Left lung (tissue), 10 donors: ENCODE data around the gene BRPF1. TPM values are rescaled to one million over a fixed set of nuclear protein-coding genes. Genes with fewer than 3 reads are reported as not detected.

Experiments used
- ATAC-seq: fragments of 200-7000 bp; cut with Tn5 transposase; one replicate; pipeline ENCODE4 v1.9.1; 2020; ENCODE audit warnings: moderate library complexity
- DNase-seq, 4 donors: peaks; one replicate each; pipeline ENCODE4 v3.0.0-alpha.2; 2013 to 2020
- H3K27ac ChIP-seq, 2 donors: fragments of 200-600 bp; sonication (generic) in 1 of 2; one replicate each; pipeline versions ENCODE4 v1.5.0 to v1.8.0; 2020 to 2021
- H3K27me3 ChIP-seq, 2 donors: fragments of 200-600 bp; sonication (generic) in 1 of 2; one replicate each; pipeline versions ENCODE4 v1.5.0 to v1.8.0; 2020 to 2021
- H3K36me3 ChIP-seq, 2 donors: fragments of 200-600 bp; sonication (generic) in 1 of 2; one replicate each; pipeline versions ENCODE4 v1.5.0 to v1.8.0; 2020 to 2021
- H3K4me1 ChIP-seq, 2 donors: fragments of 200-600 bp; one replicate each; pipeline ENCODE4 v1.8.0; 2021
- H3K4me3 ChIP-seq, 2 donors: fragments of 200-600 bp; sonication (generic) in 1 of 2; one replicate each; pipeline versions ENCODE4 v1.5.0 to v1.8.0; 2020 to 2021; ENCODE audit warnings: mild to moderate bottlenecking in 1 of 2
- H3K9me3 ChIP-seq, 2 donors: fragments of 200-600 bp; sonication (generic) in 1 of 2; one replicate each; pipeline versions ENCODE4 v1.5.0 to v1.8.0; 2020 to 2021
- intact Hi-C, 2 donors: fragments of 100-400 bp; cut with DNase I; formaldehyde crosslinking; loops; one replicate each; pipeline versions ENCODE4 v1.11.2 to v1.14.2; 2022
- polyA plus RNA-seq, 6 donors: library from polyadenylated mRNA; unstranded; fragments of 120-200 nt; gene quantifications; one replicate each; pipeline ENCODE4 v1.2.1, GENCODE V29; 2013; ENCODE audit not compliant: insufficient read length in 6 of 6
- total RNA-seq, 2 donors: library from RNA; stranded (reverse); fragmentation: NEBNext Ultra II Directional; extraction: Animal tissue kit (Norgen Biotek cat#: 25700); gene quantifications; one replicate each; pipeline ENCODE4 v1.2.1, GENCODE V29; 2021
- TF ChIP-seq, protein P1 (sequence below), 2 donors: fragments of 200-600 bp; sonication (generic) in 1 of 2; IDR thresholded peaks; one replicate each; pipeline versions ENCODE4 v1.5.0 to v1.8.0; 2021; ENCODE audit warnings: antibody characterized with exemption in 2 of 2
- donor health status: DM: no; HTN: yes; CAD: no.
- donor health status: DM: no; HTN: no; CAD: no.

Gene BRPF1
- total and polyA plus RNA-seq, 8 donors: 15.2 to 24.1 (median 21.9) TPM

DNA sequence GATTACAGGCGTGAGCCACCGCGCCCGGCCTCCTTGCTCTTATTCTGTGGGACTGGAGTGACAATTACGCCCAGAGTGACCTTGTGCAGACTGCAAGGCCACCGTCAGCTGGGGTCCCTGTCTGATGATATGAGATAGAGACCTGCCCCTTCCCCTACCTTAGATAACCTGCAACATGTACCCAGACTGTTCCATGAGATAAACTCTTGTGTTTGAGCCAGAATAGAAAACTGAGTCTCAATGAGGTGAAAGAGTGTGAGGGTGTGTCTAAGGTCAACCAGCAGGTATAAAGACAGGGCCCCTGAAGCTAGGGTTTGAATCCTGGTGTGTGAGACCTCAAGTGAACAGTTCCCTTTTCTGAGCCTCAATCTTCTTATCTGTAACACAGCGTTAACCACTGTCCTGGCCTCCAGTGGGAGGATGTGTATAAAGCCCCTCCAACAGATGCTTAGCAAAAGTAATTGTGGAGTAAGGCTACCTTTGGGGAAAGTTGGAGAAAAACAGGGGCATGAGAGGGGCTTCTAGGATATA, 54.7 kb downstream of the BRPF1 start:
- TF ChIP-seq, protein P1, sequence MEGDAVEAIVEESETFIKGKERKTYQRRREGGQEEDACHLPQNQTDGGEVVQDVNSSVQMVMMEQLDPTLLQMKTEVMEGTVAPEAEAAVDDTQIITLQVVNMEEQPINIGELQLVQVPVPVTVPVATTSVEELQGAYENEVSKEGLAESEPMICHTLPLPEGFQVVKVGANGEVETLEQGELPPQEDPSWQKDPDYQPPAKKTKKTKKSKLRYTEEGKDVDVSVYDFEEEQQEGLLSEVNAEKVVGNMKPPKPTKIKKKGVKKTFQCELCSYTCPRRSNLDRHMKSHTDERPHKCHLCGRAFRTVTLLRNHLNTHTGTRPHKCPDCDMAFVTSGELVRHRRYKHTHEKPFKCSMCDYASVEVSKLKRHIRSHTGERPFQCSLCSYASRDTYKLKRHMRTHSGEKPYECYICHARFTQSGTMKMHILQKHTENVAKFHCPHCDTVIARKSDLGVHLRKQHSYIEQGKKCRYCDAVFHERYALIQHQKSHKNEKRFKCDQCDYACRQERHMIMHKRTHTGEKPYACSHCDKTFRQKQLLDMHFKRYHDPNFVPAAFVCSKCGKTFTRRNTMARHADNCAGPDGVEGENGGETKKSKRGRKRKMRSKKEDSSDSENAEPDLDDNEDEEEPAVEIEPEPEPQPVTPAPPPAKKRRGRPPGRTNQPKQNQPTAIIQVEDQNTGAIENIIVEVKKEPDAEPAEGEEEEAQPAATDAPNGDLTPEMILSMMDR (IDR thresholded peaks at IDR 0.05): no peak
- H3K27ac ChIP-seq: no peak overlapping the region
- H3K36me3 ChIP-seq: peaks cover 0 to 94% of the 10 kb centered on the region in 2 donors
- peaks cover 0 to 26% of the 10 kb centered on the region in 2 donors for H3K4me1 ChIP-seq
- no peaks in the 10 kb centered on the region for H3K27me3 ChIP-seq
- no peaks in the 10 kb centered on the region for H3K9me3 ChIP-seq
- intact Hi-C loops: no loop called here
- no peak for DNase-seq
- ATAC-seq: no peak
- no peak overlapping the region for H3K4me3 ChIP-seq

DNA sequence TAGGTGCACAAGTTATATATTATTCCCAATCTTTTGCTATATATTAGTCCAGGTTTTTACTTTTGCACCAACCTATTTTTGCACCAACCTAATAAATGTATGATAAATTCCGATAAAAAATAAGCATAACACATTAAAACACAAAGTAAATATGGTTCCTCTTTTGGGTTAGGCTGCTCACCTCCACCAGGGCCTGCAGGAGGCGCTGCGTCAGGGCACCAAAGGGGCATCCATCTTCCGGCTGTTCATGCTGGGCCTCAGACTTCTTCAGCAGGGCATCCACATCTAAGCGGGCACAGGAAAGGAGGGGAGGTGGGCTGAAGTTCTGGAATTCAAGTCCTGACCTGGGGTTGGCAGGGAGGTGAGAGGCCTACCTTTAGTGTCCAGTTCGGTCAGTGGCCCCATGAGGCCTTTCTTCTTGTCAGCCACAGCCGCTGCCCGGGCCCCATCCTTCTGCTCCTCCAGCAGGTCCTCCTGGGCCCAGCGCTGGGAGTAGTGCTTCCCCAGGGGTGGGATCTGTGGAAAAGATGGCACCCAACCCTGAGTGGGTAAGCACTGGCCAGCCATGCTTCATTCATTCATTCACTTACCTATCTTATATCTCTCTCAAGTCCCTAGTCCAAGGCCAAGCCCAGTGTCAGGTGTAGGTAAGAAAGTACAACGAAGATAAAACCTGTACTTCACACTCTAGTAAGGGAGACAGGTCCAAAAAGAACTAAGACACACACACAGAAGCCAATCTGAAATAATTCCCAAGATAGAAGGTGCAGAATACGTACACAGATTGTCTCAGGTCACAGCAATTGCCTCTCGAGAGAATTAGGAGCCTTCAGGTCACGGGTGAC, 55.5 kb downstream of the BRPF1 start:
- DNase-seq (no peak), ATAC-seq (no peak)
- Histone ChIP-seq H3K9me3 (no peaks in the 10 kb centered on the region), H3K27ac (no peak overlapping the region), H3K4me3 (no peak overlapping the region), H3K27me3 (no peaks in the 10 kb centered on the region), H3K36me3 (peaks cover 0 to 88% of the 10 kb centered on the region in 2 donors), H3K4me1 (peaks cover 4 to 26% of the 10 kb centered on the region in 2 donors)
- TF ChIP-seq, protein P1 (IDR thresholded peaks at IDR 0.05): no peak
- intact Hi-C loops: no loop called here

DNA sequence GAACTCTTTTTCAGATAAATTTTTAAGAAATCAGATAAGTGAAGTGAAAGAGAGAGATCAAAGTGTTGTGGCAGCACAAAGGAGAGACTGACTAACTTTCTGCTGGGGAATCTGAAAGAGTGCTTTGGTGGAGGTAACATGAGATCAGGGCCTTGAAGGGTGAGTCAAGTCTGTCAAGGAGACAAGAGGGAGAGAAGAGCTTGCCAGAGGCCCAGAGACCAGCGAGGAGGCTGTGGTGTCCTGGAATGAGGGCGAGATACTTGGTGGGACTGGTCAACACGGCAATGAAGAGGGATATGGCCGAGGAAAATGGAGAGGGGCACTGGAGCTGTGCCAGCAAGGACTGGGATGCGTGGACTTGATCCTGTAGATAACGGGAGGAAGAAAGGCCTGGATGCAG, 56.2 kb downstream of the BRPF1 start:
- TF ChIP-seq, protein P1 (IDR thresholded peaks at IDR 0.05): no peak
- H3K27ac ChIP-seq: no peak overlapping the region
- H3K9me3 ChIP-seq: no peaks in the 10 kb centered on the region
- H3K36me3 ChIP-seq: peaks cover 0 to 81% of the 10 kb centered on the region in 2 donors
- peaks cover 4 to 19% of the 10 kb centered on the region in 2 donors for H3K4me1 ChIP-seq
- intact Hi-C loops: no loop called here
- ATAC-seq (no peak), DNase-seq (no peak)
- H3K27me3 ChIP-seq: no peaks in the 10 kb centered on the region
- H3K4me3 ChIP-seq: no peak overlapping the region

DNA sequence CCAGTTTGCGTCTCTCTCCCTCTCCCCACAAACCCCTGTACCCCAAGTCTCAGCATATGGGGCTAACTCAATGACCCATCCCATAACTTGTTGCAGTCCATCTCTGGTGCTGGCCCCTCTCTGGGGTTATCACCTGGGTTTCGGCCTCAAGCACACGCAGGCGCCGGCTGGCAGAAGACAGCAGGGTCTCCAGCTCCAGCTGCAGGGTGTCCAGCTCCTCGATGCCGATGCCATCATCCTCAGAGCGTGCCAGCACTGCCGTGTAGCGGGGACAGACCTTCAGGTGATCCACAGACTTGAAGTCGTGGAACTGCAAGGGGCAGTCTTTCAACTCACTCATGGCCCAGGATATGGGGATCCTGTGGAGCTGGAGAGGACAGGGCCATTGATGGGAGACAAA, 59.6 kb downstream of the BRPF1 start:
- no peak for DNase-seq
- peak overlapping the region in 1 of 2 donors; percentile 99 for H3K4me3 ChIP-seq
- peaks cover 17 to 46% of the 10 kb centered on the region in 2 donors for H3K4me1 ChIP-seq
- peak overlapping the region in 1 of 2 donors; percentile 98 for H3K27ac ChIP-seq
- intact Hi-C loops: no loop called here
- H3K27me3 ChIP-seq: no peaks in the 10 kb centered on the region
- peaks cover 0 to 62% of the 10 kb centered on the region in 2 donors for H3K36me3 ChIP-seq
- H3K9me3 ChIP-seq: no peaks in the 10 kb centered on the region
- TF ChIP-seq, protein P1 (IDR thresholded peaks at IDR 0.05): no peak
- no peak for ATAC-seq

DNA sequence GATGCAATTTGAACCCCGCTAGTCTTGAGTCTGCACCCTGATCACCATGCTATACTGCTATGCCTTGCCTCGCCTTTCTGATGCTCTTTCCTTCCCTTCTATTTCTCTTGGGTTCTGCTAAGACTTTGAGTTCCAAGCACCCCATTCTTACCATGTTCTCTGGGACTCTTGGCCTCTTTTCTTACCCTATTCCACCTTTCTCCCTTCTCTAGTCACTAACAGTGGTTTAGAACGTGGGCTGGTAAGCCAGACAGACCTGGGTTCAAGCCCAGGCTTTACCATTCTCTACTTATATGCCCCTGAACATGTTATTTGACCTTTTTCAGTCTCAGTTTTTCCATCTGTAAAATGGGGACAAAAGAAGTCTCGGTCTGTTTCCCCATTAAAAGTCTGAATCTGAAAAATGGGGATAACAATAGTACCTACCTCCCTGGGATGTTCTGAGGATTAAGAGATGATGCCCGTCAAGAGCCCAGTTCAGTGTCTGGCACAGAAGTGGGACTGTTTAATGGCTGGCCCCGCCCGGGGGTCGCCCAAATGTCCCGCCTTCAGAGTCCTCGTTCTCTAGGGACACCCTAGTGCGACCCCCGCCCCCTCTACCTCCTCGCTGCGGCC, 60.4 kb downstream of the BRPF1 start:
- H3K4me3 ChIP-seq: peak overlapping the region; percentile 85 to 99
- peaks cover 0 to 62% of the 10 kb centered on the region in 2 donors for H3K36me3 ChIP-seq
- H3K9me3 ChIP-seq: no peaks in the 10 kb centered on the region
- intact Hi-C loops: no loop called here
- no peaks in the 10 kb centered on the region for H3K27me3 ChIP-seq
- H3K27ac ChIP-seq: peak overlapping the region; percentile 89 to 98
- peaks cover 17 to 51% of the 10 kb centered on the region in 2 donors for H3K4me1 ChIP-seq
- ATAC-seq (no peak), DNase-seq (no peak)
- TF ChIP-seq, protein P1 (IDR thresholded peaks at IDR 0.05): no peak
